Thoracic aorta (tissue), 2 donors: Measurements from ENCODE around the gene PRSS2. TPM values are rescaled to one million over a fixed set of nuclear protein-coding genes. Genes with fewer than 3 reads are reported as not detected.
"Not testable (repeated sequence)": the region's sequence is repeated elsewhere in the genome, so short reads cannot be mapped to it uniquely, and the experiment has no call there.

Experiments used
- ATAC-seq: fragments of 150-250 bp; one replicate; pipeline ENCODE4 v1.8.0; 2017; ENCODE audit warnings: low read depth; ENCODE audit not compliant: insufficient number of reproducible peaks, low FRiP score
- DNase-seq: peaks from one replicate; pipeline ENCODE4 v3.0.0-alpha.2; 2020; ENCODE audit warnings: low spot score
- H3K27ac ChIP-seq, 2 donors: fragments of 200-600 bp; sonication (generic); 1 replicate in 1 of 2; 2 replicates in 1 of 2; pipeline ENCODE4 v1.5.1; 2016; ENCODE audit warnings: mild to moderate bottlenecking in 2 of 2, moderate library complexity in 2 of 2
- H3K27me3 ChIP-seq: fragments of 200-600 bp; sonication (generic); replicated peaks from 2 replicates; pipeline ENCODE4 v1.6.0; 2016; ENCODE audit warnings: mild to moderate bottlenecking; ENCODE audit not compliant: insufficient read depth
- H3K36me3 ChIP-seq: fragments of 200-600 bp; sonication (generic); one replicate; pipeline ENCODE4 v1.5.1; 2016
- H3K4me1 ChIP-seq, 2 donors: fragments of 200-600 bp; sonication (generic); 1 replicate in 1 of 2; 2 replicates in 1 of 2; pipeline versions ENCODE4 v1.5.1 to v1.6.0; 2016; ENCODE audit warnings: low read depth in 2 of 2, mild to moderate bottlenecking in 1 of 2; ENCODE audit not compliant: control insufficient read depth in 1 of 2
- H3K4me3 ChIP-seq: fragments of 200-600 bp; sonication (generic); 2 replicates; pipeline ENCODE4 v1.5.1; 2016; ENCODE audit warnings: mild to moderate bottlenecking
- H3K9me3 ChIP-seq: fragments of 200-600 bp; sonication (generic); 2 replicates; pipeline ENCODE4 v1.5.1; 2016
- CTCF ChIP-seq: fragments of 200-600 bp; sonication (generic); IDR thresholded peaks from one replicate; pipeline ENCODE4 v1.5.1; 2019; ENCODE audit warnings: antibody characterized with exemption
- total RNA-seq, 2 donors: library from RNA; depleted of rRNA; stranded (reverse); fragments of >200 nt; gene quantifications; one replicate each; pipeline versions ENCODE4 v1.1.0 to v1.2.3, GENCODE V29; 2016

The PRSS2 gene
- total RNA-seq, 2 donors from 2014 or later, result 6.1 to 15.4 TPM

GRCh38 chr7:142773230-142773629 is 2.5 kb downstream of the PRSS2 start:
- DNase-seq, result no peak
- Histone ChIP-seq H3K27ac (no peak overlapping the region), H3K4me1 (peaks cover 10 to 39% of the 10 kb centered on the region in 2 donors), H3K36me3 (no peaks in the 10 kb centered on the region), H3K4me3 (no peak overlapping the region), H3K27me3 (no peaks in the 10 kb centered on the region), H3K9me3 (no peaks in the 10 kb centered on the region)
- no peak for ATAC-seq
- no peak for TF ChIP-seq CTCF

- H3K4me1 ChIP-seq, result peaks cover 10 to 39% of the 10 kb centered on the region in 2 donors
- H3K27me3 ChIP-seq, result no peaks in the 10 kb centered on the region
- peak overlapping the region in 1 of 2 donors; percentile 38 for H3K27ac ChIP-seq
- DNase-seq (no peak), ATAC-seq (no peak)
- H3K4me3 ChIP-seq, result no peak overlapping the region
- H3K36me3 ChIP-seq, result no peaks in the 10 kb centered on the region
- no peaks in the 10 kb centered on the region for H3K9me3 ChIP-seq
- TF ChIP-seq CTCF, result no peak
Measured at GRCh38 chr7:142773937-142774744, 3.4 kb downstream of the PRSS2 start.

GRCh38 chr7:142774826-142775225 is 4.1 kb downstream of the PRSS2 start:
- no peak for TF ChIP-seq CTCF
- Histone ChIP-seq H3K36me3 (no peaks in the 10 kb centered on the region), H3K27ac (peak overlapping the region; percentile 38 to 63), H3K9me3 (no peaks in the 10 kb centered on the region), H3K4me3 (no peak overlapping the region), H3K4me1 (peaks cover 10 to 39% of the 10 kb centered on the region in 2 donors), H3K27me3 (no peaks in the 10 kb centered on the region)
- DNase-seq (no peak), ATAC-seq (no peak)

GRCh38 chr7:142775351-142776115 is 4.8 kb downstream of the PRSS2 start:
- not testable (repeated sequence) for H3K9me3 ChIP-seq, H3K36me3 ChIP-seq, DNase-seq, ATAC-seq, H3K27me3 ChIP-seq, H3K4me3 ChIP-seq
- Histone ChIP-seq H3K4me1 (peaks cover 10 to 39% of the 10 kb centered on the region in 2 donors), H3K27ac (peak overlapping the region; percentile 25 to 63)

GRCh38 chr7:142776206-142776844 is 5.6 kb downstream of the PRSS2 start:
- Histone ChIP-seq H3K27me3 (no peaks in the 10 kb centered on the region), H3K4me1 (peaks cover 10 to 39% of the 10 kb centered on the region in 2 donors), H3K27ac (peak overlapping the region; percentile 6 to 63), H3K9me3 (no peaks in the 10 kb centered on the region), H3K4me3 (peak overlapping the region; percentile 28), H3K36me3 (no peaks in the 10 kb centered on the region)
- peak; percentile 55 for ATAC-seq
- peak; percentile 19 for DNase-seq
- no peak for TF ChIP-seq CTCF

GRCh38 chr7:142776845-142777225 is 6.1 kb downstream of the PRSS2 start:
- ATAC-seq, H3K9me3 ChIP-seq, H3K27me3 ChIP-seq, DNase-seq, H3K4me3 ChIP-seq, H3K36me3 ChIP-seq: not testable (repeated sequence)
- Histone ChIP-seq H3K27ac (peak overlapping the region; percentile 6 to 63), H3K4me1 (peaks cover 10 to 39% of the 10 kb centered on the region in 2 donors)
